Right atrium auricular region (tissue), 2 donors: Measurements from ENCODE around the gene ZNF630. TPM values are rescaled to one million over a fixed set of nuclear protein-coding genes. Genes with fewer than 3 reads are reported as not detected.

Source experiments
- DNase-seq: peaks from one replicate; pipeline ENCODE4 v3.0.0-alpha.2; 2019; ENCODE audit warnings: low spot score
- H3K27ac ChIP-seq, 2 donors: fragments of 200-600 bp; sonication (generic); 1 replicate in 1 of 2; 2 replicates in 1 of 2; pipeline ENCODE4 v1.5.1; 2016 to 2019
- H3K27me3 ChIP-seq, 2 donors: fragments of 200-600 bp; sonication (generic); one replicate each; pipeline versions ENCODE4 v1.5.1 to v1.6.0; 2017 to 2019
- H3K36me3 ChIP-seq: fragments of 200-600 bp; sonication (generic); one replicate; pipeline ENCODE4 v1.5.1; 2016
- H3K4me1 ChIP-seq, 2 donors: fragments of 200-600 bp; sonication (generic); one replicate each; pipeline versions ENCODE4 v1.5.1 to v1.6.0; 2017 to 2019
- H3K4me3 ChIP-seq, 2 donors: fragments of 200-600 bp; sonication (generic); 1 replicate in 1 of 2; 2 replicates in 1 of 2; pipeline ENCODE4 v1.5.1; 2017 to 2019; ENCODE audit warnings: mild to moderate bottlenecking in 1 of 2, moderate library complexity in 1 of 2
- H3K9me3 ChIP-seq, 2 donors: fragments of 200-600 bp; sonication (generic); one replicate each; pipeline ENCODE4 v1.5.1; 2019
- total RNA-seq, 2 donors: library from RNA; depleted of rRNA; stranded (reverse); fragments of >200 nt; gene quantifications; one replicate each; pipeline ENCODE4 v1.1.0, GENCODE V29; 2016
- TF ChIP-seq, protein P1 (sequence below), 2 donors: fragments of 200-600 bp; sonication (generic); IDR thresholded peaks; one replicate each; pipeline ENCODE4 v1.5.1; 2019; ENCODE audit warnings: antibody characterized with exemption in 2 of 2

The ZNF630 gene
- total RNA-seq, 2 donors from 2014 or later, result 2.7 to 3.9 TPM

DNA sequence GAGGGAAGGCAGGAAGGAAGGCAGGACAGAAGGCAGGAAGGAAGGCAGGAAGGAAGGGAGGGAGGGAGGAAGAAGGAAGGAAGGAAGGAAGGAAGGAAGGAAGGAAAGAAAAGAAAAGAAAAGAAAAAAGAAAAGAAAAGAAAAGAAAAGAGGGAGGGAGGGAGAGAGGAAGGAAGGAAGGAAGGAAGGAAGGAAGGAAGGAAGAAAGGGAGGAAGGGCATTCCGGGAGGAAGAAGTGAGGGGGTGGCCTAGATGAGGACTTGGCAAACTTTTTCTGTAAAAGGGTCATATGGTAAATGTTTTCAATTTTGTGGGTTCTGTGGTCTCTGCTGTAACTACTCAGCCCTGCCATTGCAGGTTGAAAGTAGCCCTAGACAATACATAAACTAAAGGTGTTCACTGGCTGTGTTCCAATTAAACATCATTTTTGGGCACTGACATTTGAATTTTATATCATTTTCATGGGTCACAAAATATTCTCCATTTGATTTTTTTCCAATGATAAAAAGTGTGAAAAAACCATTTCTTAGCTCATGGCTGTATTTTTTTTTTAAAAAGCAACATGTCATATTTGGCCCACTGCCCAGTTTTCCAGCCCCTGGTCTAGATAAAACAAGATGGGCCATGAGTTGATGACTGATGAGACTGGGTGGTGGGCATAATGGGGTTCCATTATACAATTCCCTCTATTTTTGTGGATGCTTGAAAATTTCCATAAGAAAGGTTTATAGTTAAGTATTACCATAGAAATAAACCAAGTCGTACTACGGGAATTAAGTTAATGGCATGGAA lies 3.1 kb downstream of the ZNF630 start:
- no peak for DNase-seq
- Histone ChIP-seq H3K4me3 (no peak overlapping the region), H3K27ac (no peak overlapping the region), H3K4me1 (no peaks in the 10 kb centered on the region), H3K9me3 (no peaks in the 10 kb centered on the region), H3K27me3 (no peaks in the 10 kb centered on the region), H3K36me3 (no peaks in the 10 kb centered on the region)
- TF ChIP-seq, protein P1, sequence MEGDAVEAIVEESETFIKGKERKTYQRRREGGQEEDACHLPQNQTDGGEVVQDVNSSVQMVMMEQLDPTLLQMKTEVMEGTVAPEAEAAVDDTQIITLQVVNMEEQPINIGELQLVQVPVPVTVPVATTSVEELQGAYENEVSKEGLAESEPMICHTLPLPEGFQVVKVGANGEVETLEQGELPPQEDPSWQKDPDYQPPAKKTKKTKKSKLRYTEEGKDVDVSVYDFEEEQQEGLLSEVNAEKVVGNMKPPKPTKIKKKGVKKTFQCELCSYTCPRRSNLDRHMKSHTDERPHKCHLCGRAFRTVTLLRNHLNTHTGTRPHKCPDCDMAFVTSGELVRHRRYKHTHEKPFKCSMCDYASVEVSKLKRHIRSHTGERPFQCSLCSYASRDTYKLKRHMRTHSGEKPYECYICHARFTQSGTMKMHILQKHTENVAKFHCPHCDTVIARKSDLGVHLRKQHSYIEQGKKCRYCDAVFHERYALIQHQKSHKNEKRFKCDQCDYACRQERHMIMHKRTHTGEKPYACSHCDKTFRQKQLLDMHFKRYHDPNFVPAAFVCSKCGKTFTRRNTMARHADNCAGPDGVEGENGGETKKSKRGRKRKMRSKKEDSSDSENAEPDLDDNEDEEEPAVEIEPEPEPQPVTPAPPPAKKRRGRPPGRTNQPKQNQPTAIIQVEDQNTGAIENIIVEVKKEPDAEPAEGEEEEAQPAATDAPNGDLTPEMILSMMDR (IDR thresholded peaks at IDR 0.05), result no peak

DNA sequence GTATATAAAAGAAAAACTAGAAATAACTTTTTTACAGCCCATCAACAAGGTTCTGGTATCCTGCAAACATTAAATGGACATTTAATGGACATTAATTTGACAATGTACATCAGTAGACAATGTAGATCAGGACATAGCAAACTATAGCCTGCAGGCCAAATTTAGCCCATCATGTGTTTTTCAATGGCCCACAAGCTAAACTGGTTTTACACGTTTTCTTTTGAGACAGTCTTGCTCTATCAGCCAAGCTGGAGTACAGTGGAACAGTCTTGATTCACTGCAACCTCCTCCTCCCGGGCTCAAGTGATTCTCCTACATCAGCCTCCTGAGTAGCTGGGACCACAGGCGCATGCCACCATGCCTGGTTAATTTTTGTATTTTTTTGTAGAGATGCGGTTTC lies 7.2 kb downstream of the ZNF630 start:
- Histone ChIP-seq H3K27ac (no peak overlapping the region), H3K36me3 (peaks cover 14% of the 10 kb centered on the region), H3K4me3 (no peak overlapping the region), H3K9me3 (peaks cover 4 to 24% of the 10 kb centered on the region in 2 donors), H3K4me1 (no peaks in the 10 kb centered on the region), H3K27me3 (no peaks in the 10 kb centered on the region)
- TF ChIP-seq, protein P1 (IDR thresholded peaks at IDR 0.05), result no peak
- no peak for DNase-seq

DNA sequence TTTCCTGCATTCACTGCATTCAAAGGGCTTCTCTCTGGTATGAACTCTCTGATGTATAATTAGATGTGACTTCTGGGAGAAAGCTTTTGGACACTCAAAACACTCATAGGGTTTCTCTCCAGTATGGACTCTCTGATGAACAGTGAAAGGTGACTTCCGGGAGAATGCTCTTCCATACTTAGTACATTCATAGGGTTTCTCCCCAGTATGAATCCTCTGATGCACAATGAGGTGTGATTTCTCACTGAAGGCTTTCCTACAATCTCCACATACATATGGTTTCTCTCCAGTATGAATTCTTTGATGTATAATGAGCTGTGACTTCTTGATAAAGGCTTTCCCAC lies 12.2 kb downstream of the ZNF630 start:
- H3K36me3 ChIP-seq, result peaks cover 19% of the 10 kb centered on the region
- TF ChIP-seq, protein P1 (IDR thresholded peaks at IDR 0.05), result no peak
- DNase-seq, result no peak
- no peaks in the 10 kb centered on the region for H3K27me3 ChIP-seq
- H3K27ac ChIP-seq, result no peak overlapping the region
- peaks cover 8 to 56% of the 10 kb centered on the region in 2 donors for H3K9me3 ChIP-seq
- H3K4me1 ChIP-seq, result no peaks in the 10 kb centered on the region
- H3K4me3 ChIP-seq, result no peak overlapping the region

DNA sequence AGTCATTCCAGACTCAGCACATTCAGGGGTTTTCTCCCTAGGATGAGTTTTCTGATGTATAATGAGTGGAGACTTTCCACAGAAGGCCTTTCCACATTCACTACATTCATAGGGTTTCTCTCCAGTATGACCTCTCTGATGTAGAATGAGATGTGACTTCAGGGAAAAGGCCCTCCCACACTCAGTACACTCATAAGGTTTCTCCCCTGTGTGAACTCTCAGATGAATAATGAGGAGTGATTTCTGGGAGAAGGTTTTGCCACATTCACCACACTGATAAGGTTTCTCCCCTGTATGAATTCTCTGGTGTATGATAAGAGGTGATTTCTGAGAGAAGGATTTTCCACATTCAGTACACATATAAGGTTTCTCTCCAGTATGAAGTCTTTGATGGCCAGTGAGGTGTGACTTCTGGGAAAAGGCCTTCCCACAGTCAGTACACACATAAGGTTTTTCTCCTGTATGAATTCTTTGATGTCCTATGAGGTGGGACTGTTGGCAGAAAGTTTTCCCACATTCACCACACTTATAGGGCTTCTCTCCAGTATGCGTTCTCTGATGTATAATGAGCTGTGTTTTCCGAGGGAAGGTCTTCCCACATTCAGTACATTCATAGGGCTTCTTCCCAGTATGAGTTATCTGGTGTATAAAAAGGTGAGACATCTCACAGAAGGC lies 12.7 kb downstream of the ZNF630 start:
- Histone ChIP-seq H3K27me3 (no peaks in the 10 kb centered on the region), H3K4me3 (no peak overlapping the region), H3K4me1 (no peaks in the 10 kb centered on the region), H3K36me3 (peaks cover 19% of the 10 kb centered on the region), H3K9me3 (peaks cover 8 to 56% of the 10 kb centered on the region in 2 donors), H3K27ac (no peak overlapping the region)
- DNase-seq, result no peak
- TF ChIP-seq, protein P1 (IDR thresholded peaks at IDR 0.05), result no peak

DNA sequence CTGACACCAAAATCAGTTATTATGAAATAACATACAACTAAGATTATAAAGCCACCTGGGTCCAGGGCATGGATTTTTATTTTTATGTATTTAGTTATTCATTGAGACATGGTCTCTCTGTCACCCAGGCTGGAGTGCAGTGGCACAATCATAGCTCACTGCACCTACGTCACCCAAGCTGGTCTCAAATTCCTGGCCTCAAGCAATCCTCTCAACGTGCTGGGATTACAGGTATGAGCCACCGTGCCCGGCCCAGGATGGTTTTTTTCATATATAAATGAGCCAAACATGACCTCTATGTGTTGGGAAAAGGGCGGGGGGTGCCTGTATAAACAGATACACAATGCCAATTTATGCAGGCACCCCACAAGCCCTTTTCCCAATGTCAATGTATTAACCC lies 24.6 kb downstream of the ZNF630 start:
- peaks cover 0 to 9% of the 10 kb centered on the region in 2 donors for H3K4me1 ChIP-seq
- no peak overlapping the region for H3K4me3 ChIP-seq
- H3K27ac ChIP-seq, result no peak overlapping the region
- no peaks in the 10 kb centered on the region for H3K27me3 ChIP-seq
- TF ChIP-seq, protein P1 (IDR thresholded peaks at IDR 0.05), result no peak
- no peaks in the 10 kb centered on the region for H3K36me3 ChIP-seq
- no peaks in the 10 kb centered on the region for H3K9me3 ChIP-seq
- no peak for DNase-seq
